DOHH2 (cell line): ENCODE data around the gene AQP9.

Source experiments
- H3F3A ChIP-seq: fragments of 200-600 bp; sonication (generic), shearing (Covaris generic); 2 replicates; pipeline ENCODE4 v1.6.0; 2016; ENCODE audit warnings: antibody characterized with exemption, mild to moderate bottlenecking; ENCODE audit not compliant: control insufficient read depth, insufficient read depth
- H3K27ac ChIP-seq: fragments of 200-600 bp; sonication (generic); 2 replicates; pipeline ENCODE4 v1.5.1; 2014; ENCODE audit warnings: low read depth, mild to moderate bottlenecking, low read length, moderate library complexity
- H3K27me3 ChIP-seq: fragments of 200-600 bp; sonication (generic); 2 replicates; pipeline ENCODE4 v1.6.1; 2014; ENCODE audit warnings: mild to moderate bottlenecking, low read length, mixed read lengths; ENCODE audit not compliant: control insufficient read depth
- H3K36me3 ChIP-seq: fragments of 200-600 bp; sonication (generic); 2 replicates; pipeline ENCODE4 v1.6.1; 2014; ENCODE audit warnings: mild to moderate bottlenecking, low read length, moderate library complexity, mixed read lengths; ENCODE audit not compliant: control insufficient read depth
- H3K4me1 ChIP-seq: fragments of 200-600 bp; sonication (generic); 2 replicates; pipeline ENCODE4 v1.6.1; 2014; ENCODE audit warnings: mild to moderate bottlenecking, low read length, mixed read lengths; ENCODE audit not compliant: control insufficient read depth
- H3K4me2 ChIP-seq: fragments of 200-600 bp; sonication (generic); 2 replicates; pipeline ENCODE4 v1.6.0; 2014; ENCODE audit warnings: mild to moderate bottlenecking, low read length, moderate library complexity
- H3K4me3 ChIP-seq: fragments of 200-600 bp; sonication (generic); 2 replicates; pipeline ENCODE4 v1.5.1; 2014; ENCODE audit warnings: mild to moderate bottlenecking, low read length, mixed read lengths
- H3K79me2 ChIP-seq: fragments of 200-600 bp; sonication (generic); 2 replicates; pipeline ENCODE4 v1.6.1; 2014; ENCODE audit warnings: mild to moderate bottlenecking, low read length, mixed read lengths; ENCODE audit not compliant: control insufficient read depth
- H3K9me2 ChIP-seq: fragments of 200-600 bp; sonication (generic); replicated peaks from 2 replicates; pipeline ENCODE4 v1.6.1; 2014; ENCODE audit warnings: mild to moderate bottlenecking, low read length, mixed read lengths; ENCODE audit not compliant: control insufficient read depth
- H3K9me3 ChIP-seq: fragments of 200-600 bp; sonication (generic); 2 replicates; pipeline ENCODE4 v1.6.1; 2014; ENCODE audit warnings: antibody characterized with exemption, low read length, mixed read lengths; ENCODE audit not compliant: control insufficient read depth, insufficient read depth
- H4K20me1 ChIP-seq: fragments of 200-600 bp; sonication (generic); 2 replicates; pipeline ENCODE4 v1.6.0; 2014; ENCODE audit warnings: low read depth, mild to moderate bottlenecking, antibody characterized with exemption, low read length, moderate library complexity; ENCODE audit not compliant: control insufficient read depth, insufficient read depth
- EZH2phosphoT487 ChIP-seq: fragments of 200-600 bp; sonication (generic); IDR thresholded peaks from 2 replicates; pipeline ENCODE4 v1.6.1; 2017; ENCODE audit warnings: borderline replicate concordance, mild to moderate bottlenecking, antibody characterized with exemption, low read length, moderate library complexity, mixed read lengths
- TF ChIP-seq, protein P1 (sequence below): fragments of 200-600 bp; sonication (generic); IDR thresholded peaks from one replicate; pipeline ENCODE4 v1.5.1; 2014; ENCODE audit warnings: antibody characterized with exemption, mild to moderate bottlenecking, low read depth, low read length; ENCODE audit not compliant: poor library complexity, severe bottlenecking

AQP9 gene

DNA sequence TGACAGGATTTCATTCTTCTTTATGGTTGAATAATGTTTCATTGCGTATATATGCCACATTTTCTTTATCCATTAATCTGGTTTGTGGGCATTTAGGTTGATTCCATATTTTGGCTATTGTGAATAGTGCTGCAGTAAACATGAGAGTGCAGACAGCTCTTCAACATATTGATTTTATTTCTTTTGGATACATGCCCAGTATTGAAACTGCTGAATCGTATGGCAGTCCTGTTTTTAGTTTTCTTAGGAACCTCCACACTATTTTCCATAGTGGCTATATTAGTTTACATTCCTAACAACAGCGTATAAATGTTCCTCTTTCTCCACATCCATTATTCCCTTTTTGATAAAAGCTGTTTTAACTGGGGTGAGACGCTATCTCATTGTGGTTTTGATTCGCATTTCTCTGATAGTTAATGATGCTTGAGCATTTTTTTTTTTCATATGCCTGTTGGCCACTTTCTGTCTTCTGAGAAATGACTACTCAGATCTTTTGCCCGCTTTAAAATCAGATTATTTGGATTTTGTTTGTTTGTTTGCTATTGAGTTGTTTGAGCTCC is 21.7 kb downstream of the AQP9 start:
- TF ChIP-seq EZH2phosphoT487, result no peak
- TF ChIP-seq, protein P1, sequence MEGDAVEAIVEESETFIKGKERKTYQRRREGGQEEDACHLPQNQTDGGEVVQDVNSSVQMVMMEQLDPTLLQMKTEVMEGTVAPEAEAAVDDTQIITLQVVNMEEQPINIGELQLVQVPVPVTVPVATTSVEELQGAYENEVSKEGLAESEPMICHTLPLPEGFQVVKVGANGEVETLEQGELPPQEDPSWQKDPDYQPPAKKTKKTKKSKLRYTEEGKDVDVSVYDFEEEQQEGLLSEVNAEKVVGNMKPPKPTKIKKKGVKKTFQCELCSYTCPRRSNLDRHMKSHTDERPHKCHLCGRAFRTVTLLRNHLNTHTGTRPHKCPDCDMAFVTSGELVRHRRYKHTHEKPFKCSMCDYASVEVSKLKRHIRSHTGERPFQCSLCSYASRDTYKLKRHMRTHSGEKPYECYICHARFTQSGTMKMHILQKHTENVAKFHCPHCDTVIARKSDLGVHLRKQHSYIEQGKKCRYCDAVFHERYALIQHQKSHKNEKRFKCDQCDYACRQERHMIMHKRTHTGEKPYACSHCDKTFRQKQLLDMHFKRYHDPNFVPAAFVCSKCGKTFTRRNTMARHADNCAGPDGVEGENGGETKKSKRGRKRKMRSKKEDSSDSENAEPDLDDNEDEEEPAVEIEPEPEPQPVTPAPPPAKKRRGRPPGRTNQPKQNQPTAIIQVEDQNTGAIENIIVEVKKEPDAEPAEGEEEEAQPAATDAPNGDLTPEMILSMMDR, result no peak
- no peak overlapping the region for H3K27ac ChIP-seq
- H3F3A ChIP-seq, result no peaks in the 10 kb centered on the region
- H3K27me3 ChIP-seq, result no peaks in the 10 kb centered on the region; the same call in 1 of the 2 replicates
- H3K4me1 ChIP-seq, result no peaks in the 10 kb centered on the region
- H4K20me1 ChIP-seq, result no peaks in the 10 kb centered on the region
- H3K4me3 ChIP-seq, result no peak overlapping the region
- H3K79me2 ChIP-seq, result no peaks in the 10 kb centered on the region
- no peaks in the 10 kb centered on the region for H3K9me2 ChIP-seq
- no peaks in the 10 kb centered on the region for H3K36me3 ChIP-seq
- no peak overlapping the region for H3K4me2 ChIP-seq
- no peaks in the 10 kb centered on the region for H3K9me3 ChIP-seq

DNA sequence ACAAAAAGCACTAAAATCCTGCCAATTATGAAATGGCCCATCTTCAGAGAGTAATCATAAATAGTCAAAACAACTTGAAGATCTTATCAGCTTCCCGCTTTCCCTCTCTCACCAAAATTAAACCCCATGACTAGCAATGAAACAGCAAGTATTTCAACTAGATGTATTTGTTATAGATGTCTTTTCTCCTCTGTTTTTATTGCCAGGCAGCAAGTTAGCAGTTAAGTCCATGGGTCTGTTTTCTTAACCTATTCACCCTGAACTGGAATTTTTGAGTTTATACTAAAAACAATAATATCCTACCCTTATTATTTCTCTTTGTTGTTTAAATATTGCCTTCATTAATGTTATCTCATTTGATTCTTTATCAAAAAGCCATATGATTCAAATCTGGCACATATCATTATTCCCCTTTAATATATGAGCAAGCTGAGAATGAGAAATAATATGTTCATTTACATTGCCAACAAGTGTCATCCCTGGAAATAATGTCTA is 23.3 kb downstream of the AQP9 start:
- Histone ChIP-seq H3K4me3 (no peak overlapping the region), H3K36me3 (no peaks in the 10 kb centered on the region), H3K27ac (no peak overlapping the region), H3F3A (no peaks in the 10 kb centered on the region), H3K9me2 (no peaks in the 10 kb centered on the region), H4K20me1 (no peaks in the 10 kb centered on the region), H3K4me1 (no peaks in the 10 kb centered on the region), H3K79me2 (no peaks in the 10 kb centered on the region), H3K9me3 (no peaks in the 10 kb centered on the region), H3K27me3 (peaks cover 4% of the 10 kb centered on the region; the same call in 1 of the 2 replicates), H3K4me2 (no peak overlapping the region)
- TF ChIP-seq, protein P1, result no peak
- TF ChIP-seq EZH2phosphoT487, result no peak

DNA sequence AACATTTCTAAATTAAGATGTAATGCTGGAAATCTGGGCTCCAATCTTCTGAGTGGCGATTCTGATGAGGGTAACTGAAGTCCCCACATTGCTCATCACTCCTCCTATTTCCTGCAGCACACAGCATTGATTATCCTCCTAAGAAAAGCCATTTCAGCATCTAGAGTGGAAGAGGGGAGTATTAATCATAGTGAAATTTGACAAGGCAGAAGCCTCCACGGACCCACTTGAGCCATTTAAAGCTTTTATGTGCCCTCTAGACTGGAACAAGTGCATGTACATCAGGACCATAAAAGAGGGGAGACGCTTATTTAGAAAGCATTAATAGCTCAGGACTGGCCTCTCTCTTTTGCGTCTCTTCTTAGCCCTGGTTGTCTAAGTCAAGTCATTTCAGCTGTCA is 25.8 kb downstream of the AQP9 start:
- Histone ChIP-seq H4K20me1 (no peaks in the 10 kb centered on the region), H3K4me3 (no peak overlapping the region), H3K4me2 (no peak overlapping the region), H3K79me2 (no peaks in the 10 kb centered on the region), H3K27me3 (peaks cover 8% of the 10 kb centered on the region), H3K9me2 (no peaks in the 10 kb centered on the region), H3F3A (no peaks in the 10 kb centered on the region), H3K36me3 (no peaks in the 10 kb centered on the region), H3K27ac (no peak overlapping the region), H3K9me3 (no peaks in the 10 kb centered on the region), H3K4me1 (no peaks in the 10 kb centered on the region)
- TF ChIP-seq EZH2phosphoT487, result no peak
- TF ChIP-seq, protein P1, result no peak
